ENCODE results near the gene SCAPER.
"Not testable (repeated sequence)": the region's sequence is repeated elsewhere in the genome, so short reads cannot be mapped to it uniquely, and the experiment has no call there.

Gene SCAPER

DNA sequence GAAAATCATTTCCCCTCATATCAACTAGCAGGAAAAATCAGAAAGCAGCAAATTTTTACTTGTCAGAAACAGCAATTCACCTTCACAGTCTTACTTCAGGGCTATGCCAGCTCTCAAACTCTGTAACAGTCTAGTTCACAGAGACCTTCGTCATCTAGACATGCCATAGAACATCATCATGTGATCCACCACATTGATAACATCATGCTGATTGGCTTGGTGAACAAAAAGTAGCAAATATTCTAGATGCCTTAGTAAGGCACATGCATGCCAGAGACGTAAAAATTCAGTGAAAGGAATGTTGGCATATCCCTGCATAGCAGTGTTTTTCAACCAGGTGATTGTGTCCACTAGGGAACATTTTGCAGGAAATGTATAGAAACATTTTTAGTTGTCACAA is 8.6 kb upstream of the SCAPER start:
- intact Hi-C loops (cut with DNase I): no loop called here

DNA sequence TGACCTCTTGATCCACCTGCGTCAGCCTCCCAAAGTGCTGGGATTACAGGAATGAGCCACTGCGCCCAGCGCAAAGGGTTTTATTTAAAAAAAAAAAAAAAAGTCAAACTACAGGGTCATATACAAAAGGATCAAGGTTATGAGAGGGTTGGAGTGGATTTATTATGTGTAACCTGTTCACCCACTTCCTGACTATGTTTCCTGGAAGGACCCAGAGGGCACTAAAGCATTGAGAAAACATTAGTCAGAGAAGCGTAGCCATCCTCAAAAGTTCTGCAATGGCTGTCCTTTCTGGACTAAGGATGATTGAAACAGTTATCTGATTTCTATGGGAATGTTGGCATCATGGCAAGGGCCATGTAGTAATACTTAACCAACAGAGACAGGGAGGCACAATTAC is 7.3 kb upstream of the SCAPER start:
- no peak for DNase-seq
- intact Hi-C loops (cut with DNase I): no loop called here

More for the DNA sequence above, 8.6 kb upstream of the SCAPER start:
- DNase-seq: no peak

DNA sequence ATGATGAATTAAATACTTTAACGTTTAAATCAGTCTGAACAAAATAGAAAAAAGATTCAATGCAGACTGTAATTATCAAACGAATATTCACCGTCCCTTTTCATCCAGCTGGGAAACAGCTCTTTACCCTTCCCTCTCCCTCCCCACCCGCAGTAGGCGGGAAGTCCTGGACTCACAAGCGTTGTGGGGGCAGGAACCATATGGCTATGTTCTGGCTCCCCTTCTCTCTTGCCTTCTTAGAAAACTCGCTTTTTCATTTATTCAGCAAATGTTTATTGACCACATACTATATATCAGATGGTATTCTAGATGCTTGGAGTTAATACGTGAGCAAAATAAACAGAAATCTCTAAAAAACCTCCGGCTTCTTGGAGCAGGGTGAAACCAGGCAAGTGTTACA is 715 bp upstream of the SCAPER start:
- intact Hi-C loops (cut with DNase I): loop anchor here (1.0 kb wide), 1 partner anchor 25 kb away; the partner anchor contains the start of gene RCN2
- peak in 7 of 10 donors; percentile 16 to 86 (median 39) for DNase-seq

- intact Hi-C loops (cut with DNase I): loop anchor here (1.0 kb wide), 1 partner anchor 27 kb away; the partner anchor contains the start of gene RCN2
- peak in 8 of 10 donors; percentile 14 to 89 (median 30) for DNase-seq
Measured at GRCh38 chr15:76904461-76905012, 603 bp downstream of the SCAPER start.

DNA sequence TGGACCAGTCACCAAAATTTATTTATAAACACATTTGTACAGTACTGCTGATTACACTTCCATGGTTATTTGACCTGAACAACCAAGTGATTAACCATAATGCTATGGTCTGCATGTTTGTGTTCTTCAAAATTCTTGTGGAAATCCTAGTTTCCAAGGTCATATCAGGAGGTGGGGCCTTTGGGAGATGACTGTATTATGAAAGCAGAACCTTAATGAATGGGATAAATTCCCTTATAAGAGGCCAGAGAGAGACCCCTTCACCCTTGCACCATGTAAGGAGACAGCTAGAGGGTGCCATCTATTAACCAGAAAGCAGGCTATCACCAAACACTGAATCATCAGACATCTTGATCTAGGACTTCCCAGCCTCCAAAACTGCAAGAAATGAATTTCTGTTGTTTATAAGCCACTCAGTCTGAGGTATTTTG is 1.9 kb downstream of the SCAPER start:
- intact Hi-C loops (cut with DNase I): no loop called here
- no peak for DNase-seq

GRCh38 chr15:76901965-76902364 is 3.2 kb downstream of the SCAPER start:
- DNase-seq: no peak
- intact Hi-C loops (cut with DNase I): no loop called here

DNA sequence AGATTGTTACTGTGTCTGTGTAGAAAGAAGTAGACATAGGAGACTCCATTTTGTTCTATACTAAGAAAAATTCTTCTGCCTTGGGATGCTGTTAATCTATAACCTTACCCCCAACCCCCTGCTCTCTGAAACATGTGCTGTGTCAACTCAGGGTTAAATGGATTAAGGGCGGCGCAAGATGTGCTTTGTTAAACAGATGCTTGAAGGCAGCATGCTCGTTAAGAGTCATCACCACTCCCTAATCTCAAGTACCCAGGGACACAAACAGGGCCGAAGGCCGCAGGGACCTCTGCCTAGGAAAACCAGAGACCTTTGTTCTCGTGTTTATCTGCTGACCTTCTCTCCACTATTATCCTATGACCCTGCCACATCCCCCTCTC is 5.2 kb downstream of the SCAPER start:
- intact Hi-C loops (cut with DNase I): not testable (repeated sequence)

DNA sequence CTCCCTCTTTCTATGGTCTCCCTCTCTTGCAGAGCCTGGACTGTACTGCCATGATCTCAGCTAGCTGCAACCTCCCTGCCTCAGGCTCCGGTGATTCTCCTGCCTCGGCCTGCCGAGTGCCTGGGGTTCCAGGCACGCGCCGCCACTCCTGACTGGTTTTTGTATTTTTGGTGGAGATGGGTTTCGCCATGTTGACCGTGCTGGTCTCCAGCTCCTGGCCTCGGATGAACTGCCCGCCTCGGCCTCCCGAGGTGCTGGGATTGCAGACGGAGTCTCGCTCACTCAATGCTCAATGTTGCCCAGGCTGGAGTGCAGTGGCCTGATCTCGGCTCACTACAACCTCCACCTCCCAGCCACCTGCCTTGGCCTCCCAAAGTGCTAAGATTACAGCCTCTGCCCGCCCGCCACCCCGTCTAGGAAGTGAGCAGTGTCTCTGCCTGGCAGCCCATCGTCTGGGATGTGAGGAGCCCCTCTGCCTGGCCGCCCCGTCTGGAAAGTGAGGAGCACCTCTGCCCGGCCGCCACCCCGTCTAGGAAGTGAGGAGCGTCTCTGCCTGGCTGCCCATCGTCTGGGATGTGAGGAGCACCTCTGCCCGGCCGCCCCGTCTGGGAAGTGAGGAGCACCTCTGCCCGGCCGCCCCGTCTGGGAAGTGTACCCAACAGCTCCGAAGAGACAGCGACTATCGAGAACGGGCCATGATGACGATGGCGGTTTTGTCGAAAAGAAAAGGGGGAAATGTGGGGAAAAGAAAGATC is 5.8 kb downstream of the SCAPER start:
- peak in 1 of 10 donors; percentile 65 for DNase-seq
- intact Hi-C loops (cut with DNase I): not testable (repeated sequence)

More for the DNA sequence above, 5.2 kb downstream of the SCAPER start:
- DNase-seq: not testable (repeated sequence)

- DNase-seq: no peak
- intact Hi-C loops (cut with DNase I): no loop called here
Measured at GRCh38 chr15:76898102-76898501, 7.0 kb downstream of the SCAPER start.

DNA sequence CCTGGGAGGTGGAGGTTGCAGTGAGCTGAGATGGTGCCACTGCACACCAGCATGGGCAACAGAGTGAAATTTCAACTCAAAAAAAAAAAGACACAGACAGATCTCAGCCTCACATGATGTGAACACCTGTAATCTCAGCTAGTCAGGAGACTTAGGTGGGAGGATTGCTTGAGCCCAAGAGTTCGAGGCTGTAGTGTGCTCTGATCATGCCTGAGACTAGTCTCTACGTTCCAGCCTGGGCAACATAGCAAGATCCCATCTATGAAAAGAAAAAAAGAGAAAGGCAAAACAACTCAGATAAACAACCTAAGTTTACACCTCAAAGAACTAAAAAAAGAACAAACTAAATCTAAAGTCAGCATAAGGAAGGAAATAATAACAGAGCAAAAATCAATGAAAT is 11.0 kb downstream of the SCAPER start:
- DNase-seq: no peak
- intact Hi-C loops (cut with DNase I): no loop called here

DNA sequence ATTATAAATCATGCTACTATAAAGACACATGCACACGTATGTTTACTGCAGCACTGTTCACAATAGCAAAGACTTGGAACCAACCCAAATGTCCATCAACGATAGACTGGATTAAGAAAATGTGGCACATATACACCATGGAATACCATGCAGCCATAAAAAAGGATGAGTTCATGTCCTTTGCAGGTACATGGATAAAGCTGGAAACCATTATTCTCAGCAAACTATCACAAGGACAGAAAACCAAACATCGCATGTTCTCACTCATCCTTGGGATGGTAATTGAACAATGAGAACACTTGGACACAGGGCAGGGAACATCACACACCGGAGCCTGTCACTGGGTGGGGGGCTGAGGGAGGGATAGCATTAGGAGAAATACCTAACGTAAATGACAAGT is 12.3 kb downstream of the SCAPER start:
- intact Hi-C loops (cut with DNase I); DNase-seq: not testable (repeated sequence)

GRCh38 chr15:76887280-76888141 is 17.6 kb downstream of the SCAPER start:
- peak in 1 of 10 donors; percentile 52 for DNase-seq
- intact Hi-C loops (cut with DNase I): not testable (repeated sequence)

DNA sequence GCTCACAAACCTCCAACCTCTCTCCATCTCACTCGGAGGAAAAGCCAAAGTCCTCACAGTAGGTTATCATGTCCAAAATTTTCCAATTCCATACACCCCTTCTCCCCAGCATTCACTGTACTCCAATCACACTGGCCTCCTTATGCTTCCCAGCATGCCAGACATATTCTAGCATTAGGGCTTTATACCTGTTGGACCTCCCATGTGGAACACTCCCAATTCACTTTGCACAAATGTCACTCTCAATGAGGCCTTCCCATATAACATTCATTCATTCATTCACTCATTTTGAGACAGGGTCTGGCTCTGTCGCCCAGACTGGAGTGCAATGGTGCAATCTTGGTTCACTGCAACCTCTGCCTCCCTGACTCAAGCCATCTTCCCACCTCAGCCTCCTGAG is 19.9 kb downstream of the SCAPER start:
- DNase-seq: no peak
- intact Hi-C loops (cut with DNase I): no loop called here

GRCh38 chr15:76875911-76876310 is 29.2 kb downstream of the SCAPER start:
- intact Hi-C loops (cut with DNase I): loop anchor here (10.0 kb wide), 1 partner anchor 681 kb away; no protein-coding TSS in a partner anchor
- peak in 1 of 10 donors; percentile 75 for DNase-seq

DNA sequence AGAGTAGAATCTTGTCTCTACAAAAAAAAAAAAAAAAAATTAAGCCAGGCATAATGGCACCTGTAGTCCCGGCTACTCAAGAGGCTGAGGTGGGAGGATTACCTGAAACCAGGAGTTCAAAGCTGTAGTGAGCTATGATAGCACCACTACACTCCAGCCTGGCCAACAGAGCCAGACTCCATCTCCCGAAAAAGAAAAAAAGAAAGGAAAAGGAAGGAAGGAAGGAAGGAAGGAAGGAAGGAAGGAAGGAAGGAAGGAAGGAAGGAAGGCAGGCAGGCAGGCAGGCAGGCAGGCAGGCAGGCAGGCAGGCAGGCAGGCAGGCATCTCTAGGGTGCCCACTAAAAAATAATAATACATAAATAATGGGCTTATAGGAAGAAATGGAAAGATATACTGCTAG is 32.1 kb downstream of the SCAPER start:
- intact Hi-C loops (cut with DNase I): loop anchor here (10.0 kb wide), 1 partner anchor 678 kb away; no protein-coding TSS in a partner anchor
- DNase-seq: not testable (repeated sequence)

GRCh38 chr15:76871930-76872329 is 33.2 kb downstream of the SCAPER start:
- intact Hi-C loops (cut with DNase I): loop anchor here (10.0 kb wide), 1 partner anchor 677 kb away; no protein-coding TSS in a partner anchor
- DNase-seq: no peak

DNA sequence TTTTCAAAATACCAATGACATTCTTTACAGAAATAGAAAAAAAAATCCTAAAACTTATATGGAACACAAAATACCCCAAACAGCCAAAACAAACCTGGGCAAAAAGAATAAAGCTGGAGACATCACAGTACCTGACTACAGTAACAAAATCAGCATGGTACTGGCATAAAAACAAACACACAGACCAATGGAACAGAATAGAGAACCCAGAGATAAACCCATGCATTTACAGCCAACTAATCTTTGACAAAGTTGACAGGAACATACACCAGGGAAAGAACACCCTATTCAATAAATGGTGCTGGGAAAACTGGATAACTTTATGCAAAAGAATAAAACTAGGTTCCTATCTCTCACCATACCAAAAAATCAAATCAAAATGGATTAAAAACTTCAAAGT is 36.4 kb downstream of the SCAPER start:
- intact Hi-C loops (cut with DNase I): no loop called here
- DNase-seq: no peak

DNA sequence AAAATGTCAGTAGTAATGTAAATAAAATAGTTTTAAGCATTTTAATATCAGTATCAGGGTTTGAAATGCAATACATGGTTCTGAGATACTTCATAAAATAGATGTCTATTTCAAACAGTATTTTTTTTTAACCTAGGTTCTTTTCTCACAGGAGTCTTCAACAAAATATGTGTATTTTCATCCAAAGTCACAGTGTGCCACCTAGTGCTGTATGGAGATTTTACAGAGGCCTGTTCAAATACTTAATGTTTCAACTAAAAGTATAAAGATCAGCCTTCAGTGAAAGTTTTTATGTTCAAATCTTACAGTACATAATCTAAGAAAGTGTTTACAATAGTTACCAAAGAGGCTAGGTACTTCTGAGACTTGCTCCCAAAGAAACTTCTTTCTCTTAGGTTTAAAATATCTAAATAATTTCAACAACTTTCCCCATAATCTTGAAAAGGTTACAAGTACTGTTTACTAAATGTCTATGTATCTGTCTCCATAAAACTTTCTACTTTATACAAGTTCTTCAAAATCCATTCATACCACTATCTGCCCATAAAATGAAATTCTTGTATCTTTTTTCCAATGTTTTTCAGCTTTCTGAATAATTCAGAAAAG is 38.3 kb downstream of the SCAPER start:
- intact Hi-C loops (cut with DNase I): no loop called here
- DNase-seq: no peak

DNA sequence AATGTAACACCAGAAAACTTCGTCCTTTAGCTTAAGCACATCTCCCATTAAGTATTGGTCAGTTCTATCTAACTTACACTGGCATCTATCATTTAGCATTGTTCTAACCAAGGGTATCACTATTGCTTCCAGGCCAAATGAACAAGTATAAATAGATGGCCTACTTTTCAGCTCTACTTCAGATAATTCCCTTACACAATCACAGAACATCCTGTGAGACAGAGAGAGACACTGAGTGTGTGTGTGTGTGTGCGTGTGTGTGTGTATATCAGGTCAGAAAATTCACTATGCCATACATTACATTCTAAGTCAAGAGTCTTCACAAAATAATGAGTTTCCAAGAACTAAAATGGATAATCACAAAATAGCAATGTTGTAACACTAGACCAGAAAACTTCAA is 39.1 kb downstream of the SCAPER start:
- intact Hi-C loops (cut with DNase I): no loop called here
- DNase-seq: no peak

GRCh38 chr15:76865548-76865991 is 39.6 kb downstream of the SCAPER start:
- intact Hi-C loops (cut with DNase I): no loop called here

More at GRCh38 chr15:76865548-76865991, 39.6 kb downstream of the SCAPER start:
- no peak for DNase-seq

All from posterior cingulate gyrus (tissue), 11 donors.